Mucosa of rectum (tissue), 2 donors: ENCODE data around the gene CD2BP2.
"Not testable (repeated sequence)": the region's sequence is repeated elsewhere in the genome, so short reads cannot be mapped to it uniquely, and the experiment has no call there.

Experiments used
- H3K27ac ChIP-seq, 2 donors: one replicate each; pipeline ENCODE4 v1.7.0; 2013; ENCODE audit warnings: inconsistent platforms in 2 of 2, low read depth in 2 of 2, low read length in 2 of 2
- H3K27me3 ChIP-seq, 2 donors: one replicate each; pipeline ENCODE4 v1.7.0; 2013; ENCODE audit warnings: low read length in 2 of 2; ENCODE audit not compliant: control insufficient read depth in 2 of 2, insufficient read depth in 2 of 2
- H3K36me3 ChIP-seq, 2 donors: one replicate each; pipeline ENCODE4 v1.7.0; 2013; ENCODE audit warnings: low read length in 2 of 2; ENCODE audit not compliant: control insufficient read depth in 2 of 2, insufficient read depth in 2 of 2
- H3K4me1 ChIP-seq, 2 donors: one replicate each; pipeline ENCODE4 v1.7.0; 2013; ENCODE audit warnings: low read length in 2 of 2, mild to moderate bottlenecking in 1 of 2; ENCODE audit not compliant: control insufficient read depth in 2 of 2, insufficient read depth in 2 of 2
- H3K4me3 ChIP-seq, 2 donors: one replicate each; pipeline ENCODE4 v1.7.0; 2013; ENCODE audit warnings: low read length in 2 of 2
- H3K9ac ChIP-seq, 2 donors: one replicate each; pipeline ENCODE4 v1.7.0; 2013; ENCODE audit warnings: low read length in 2 of 2, low read depth in 1 of 2, mild to moderate bottlenecking in 1 of 2
- H3K9me3 ChIP-seq, 2 donors: one replicate each; pipeline ENCODE4 v1.7.0; 2013; ENCODE audit warnings: low read length in 2 of 2; ENCODE audit not compliant: control insufficient read depth in 2 of 2
- donor health status: healthy.
- donor health status: Normal muscosa, but diverticular disease.

The CD2BP2 gene

DNA sequence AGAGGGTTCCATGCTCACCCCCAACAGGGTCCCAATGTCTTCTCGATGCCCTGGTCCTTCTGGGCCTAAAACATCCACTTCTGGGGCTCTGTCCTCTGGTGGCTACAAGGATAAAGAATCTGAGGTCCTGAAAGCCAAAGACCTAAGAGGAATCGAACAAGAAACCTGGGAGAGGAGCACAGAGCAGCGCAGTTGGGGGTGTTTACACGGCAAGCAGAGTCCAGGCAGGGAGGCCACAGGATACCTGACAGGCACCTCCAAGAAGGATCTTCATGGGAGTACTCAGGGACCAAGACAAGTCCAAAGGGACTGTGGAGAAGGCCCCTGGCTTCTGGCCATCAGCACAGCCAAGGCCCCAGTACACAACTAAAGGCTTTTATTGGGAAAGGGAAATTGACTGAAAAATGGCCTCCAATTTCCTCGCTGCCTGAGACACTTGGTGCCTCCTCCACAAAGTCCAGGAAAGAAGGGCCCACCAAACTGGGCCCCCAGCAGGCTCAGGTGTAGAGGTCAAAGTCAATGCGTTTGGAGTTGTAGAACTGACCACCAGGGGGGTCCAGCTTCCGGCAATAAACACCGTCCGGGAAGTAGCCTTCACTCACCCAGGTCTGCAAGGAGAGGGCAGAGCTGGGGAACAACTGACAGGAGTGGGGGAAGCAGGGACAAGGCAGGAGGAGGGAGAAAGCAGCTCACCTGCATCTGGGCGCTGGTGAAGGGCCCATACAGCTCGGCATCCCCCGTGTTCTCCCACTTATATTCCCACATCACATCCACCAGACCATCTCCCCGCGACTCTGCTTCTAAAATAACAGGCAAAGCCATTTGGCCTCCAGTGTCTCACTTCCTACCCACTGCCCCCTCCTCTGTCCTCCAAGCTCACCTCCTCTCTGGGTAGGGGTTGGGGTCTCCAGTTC lies 2.4 kb downstream of the CD2BP2 start:
- H3K4me3 ChIP-seq: no peak overlapping the region

DNA sequence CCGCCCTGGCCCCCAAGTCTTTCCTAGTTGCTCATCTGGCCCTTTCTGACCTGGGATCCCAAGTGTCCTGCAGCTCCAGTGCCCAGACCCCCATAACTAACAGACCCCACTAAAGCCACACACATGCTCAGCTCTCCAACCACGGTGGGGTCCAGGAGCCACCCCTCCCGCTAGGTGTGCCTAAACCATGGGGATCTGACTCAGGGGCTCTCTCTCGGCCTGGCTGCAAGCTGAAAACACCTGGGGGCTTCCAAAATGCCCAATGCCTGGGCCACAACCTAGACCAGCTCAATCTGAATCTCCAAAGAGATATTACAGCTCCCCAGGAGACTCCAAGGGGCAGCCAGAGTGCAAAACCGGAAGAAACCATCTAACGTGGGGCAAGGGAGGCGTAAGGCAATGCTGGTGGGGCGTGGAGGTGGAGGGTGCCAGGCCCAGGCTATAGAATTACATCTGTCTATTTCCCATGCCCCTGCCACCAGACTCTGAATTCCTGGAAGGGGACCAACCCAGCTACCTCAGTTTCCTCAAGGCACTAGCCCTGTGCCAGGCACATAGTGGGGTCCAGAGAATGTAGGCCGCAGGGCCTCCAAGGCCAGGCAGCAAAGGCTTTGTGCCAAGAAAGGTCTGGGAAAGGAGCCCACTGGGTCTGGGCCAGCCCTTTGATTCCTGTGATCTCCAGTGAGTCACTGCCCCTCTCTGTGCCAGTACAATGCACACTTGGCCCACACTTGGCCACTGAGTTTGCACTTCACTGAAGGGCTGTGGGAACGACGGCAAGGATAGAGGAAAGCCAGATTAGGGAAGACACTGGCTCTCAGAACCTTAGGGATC lies 3.3 kb downstream of the CD2BP2 start:
- no peaks in the 10 kb centered on the region for H3K27me3 ChIP-seq
- no peak overlapping the region for H3K4me3 ChIP-seq
- no peak overlapping the region for H3K9ac ChIP-seq
- H3K36me3 ChIP-seq: peaks cover 23 to 31% of the 10 kb centered on the region in 2 donors
- H3K27ac ChIP-seq: no peak overlapping the region
- peaks cover 21 to 26% of the 10 kb centered on the region in 2 donors for H3K4me1 ChIP-seq
- H3K9me3 ChIP-seq: no peaks in the 10 kb centered on the region

More for the DNA sequence above, 2.4 kb downstream of the CD2BP2 start:
- Histone ChIP-seq H3K4me1 (peaks cover 25 to 34% of the 10 kb centered on the region in 2 donors), H3K36me3 (peaks cover 31 to 36% of the 10 kb centered on the region in 2 donors), H3K27me3 (no peaks in the 10 kb centered on the region), H3K9ac (no peak overlapping the region), H3K9me3 (no peaks in the 10 kb centered on the region), H3K27ac (no peak overlapping the region)

DNA sequence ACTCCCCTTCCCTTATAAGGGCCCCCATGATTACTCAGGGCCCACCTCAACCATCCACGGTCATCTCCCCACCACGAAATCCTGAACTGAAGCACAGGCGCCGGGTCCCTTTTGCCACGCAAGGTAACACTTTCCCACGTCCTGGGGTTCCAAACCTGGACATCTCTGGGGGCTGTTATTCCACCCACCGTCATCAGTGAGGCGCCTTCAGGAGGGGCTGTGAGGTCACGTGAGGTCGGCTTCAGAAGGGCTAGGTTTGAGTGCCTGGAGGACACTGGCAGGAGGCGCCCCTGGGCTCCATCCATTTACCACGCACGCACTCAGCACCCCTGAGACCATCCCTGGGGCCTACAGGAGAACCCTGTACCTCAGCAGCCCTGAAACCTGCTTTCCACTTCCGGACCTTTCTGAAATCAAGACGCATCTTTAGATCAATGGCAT lies 4.1 kb downstream of the CD2BP2 start:
- Histone ChIP-seq H3K9ac (no peak overlapping the region), H3K27me3 (no peaks in the 10 kb centered on the region), H3K27ac (no peak overlapping the region), H3K4me1 (peaks cover 16 to 18% of the 10 kb centered on the region in 2 donors), H3K4me3 (no peak overlapping the region), H3K36me3 (peaks cover 23 to 31% of the 10 kb centered on the region in 2 donors), H3K9me3 (no peaks in the 10 kb centered on the region)

DNA sequence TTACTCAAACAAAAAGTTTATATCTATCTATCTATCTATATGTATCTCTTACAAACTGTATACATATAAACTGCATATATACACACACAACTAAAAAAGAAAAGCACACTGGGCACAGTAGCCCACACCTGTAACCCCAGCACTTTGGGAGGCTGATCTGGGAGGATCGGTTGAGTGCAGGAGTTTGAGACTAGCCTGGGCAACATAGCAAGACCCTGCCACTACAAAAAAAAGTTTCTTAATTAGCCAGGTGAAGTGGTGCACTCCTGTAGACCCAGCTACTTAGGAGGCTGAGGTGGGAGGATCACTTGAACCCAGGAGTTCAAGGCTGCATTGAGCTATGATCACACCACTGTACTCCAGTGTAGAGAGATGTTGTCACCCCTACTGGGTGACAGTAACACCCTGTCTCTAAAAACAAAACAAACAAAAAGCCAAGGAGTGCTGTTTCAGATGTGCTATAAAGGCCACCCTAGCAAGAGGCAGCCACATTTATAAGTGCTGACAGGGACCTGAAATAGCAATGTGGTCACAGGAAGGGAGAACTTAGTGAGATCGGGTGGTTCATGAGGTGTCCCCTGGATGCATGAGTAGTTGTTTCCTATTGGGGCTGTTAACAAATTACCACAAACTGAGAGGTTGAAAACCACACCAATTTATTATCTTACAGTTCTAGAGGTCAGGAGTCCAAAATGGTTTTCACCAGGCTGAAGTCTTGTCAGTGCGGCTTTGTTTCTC lies 4.8 kb downstream of the CD2BP2 start:
- Histone ChIP-seq H3K4me3 (no peak overlapping the region), H3K4me1 (peaks cover 11 to 13% of the 10 kb centered on the region in 2 donors), H3K27me3 (no peaks in the 10 kb centered on the region), H3K9ac (peak overlapping the region in 1 of 2 donors; percentile 14), H3K27ac (no peak overlapping the region), H3K36me3 (peaks cover 23 to 31% of the 10 kb centered on the region in 2 donors), H3K9me3 (no peaks in the 10 kb centered on the region)

DNA sequence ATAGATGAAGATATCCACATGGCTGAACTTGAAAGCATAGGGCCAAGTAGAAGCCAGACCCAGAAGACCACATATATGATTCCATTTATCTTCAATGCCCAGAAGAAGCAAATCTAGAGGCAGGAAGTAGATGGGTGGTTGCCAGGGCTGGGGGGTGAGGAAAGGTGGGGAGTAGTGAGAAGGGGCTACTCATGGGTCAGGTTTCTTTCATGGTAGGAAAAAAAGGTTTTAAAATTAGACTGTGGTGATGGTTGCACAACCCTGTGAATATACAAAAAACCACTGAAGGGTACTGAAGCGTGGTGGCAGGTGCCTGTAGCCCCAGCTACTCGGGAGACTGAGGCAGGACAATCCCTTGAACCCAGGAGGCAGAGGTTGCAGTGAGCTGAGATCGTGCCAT lies 5.4 kb downstream of the CD2BP2 start:
- H3K27me3 ChIP-seq: no peaks in the 10 kb centered on the region
- peaks cover 23 to 31% of the 10 kb centered on the region in 2 donors for H3K36me3 ChIP-seq
- no peak overlapping the region for H3K9ac ChIP-seq
- H3K27ac ChIP-seq: no peak overlapping the region
- H3K4me3 ChIP-seq: no peak overlapping the region
- no peaks in the 10 kb centered on the region for H3K9me3 ChIP-seq
- peaks cover 11 to 13% of the 10 kb centered on the region in 2 donors for H3K4me1 ChIP-seq

DNA sequence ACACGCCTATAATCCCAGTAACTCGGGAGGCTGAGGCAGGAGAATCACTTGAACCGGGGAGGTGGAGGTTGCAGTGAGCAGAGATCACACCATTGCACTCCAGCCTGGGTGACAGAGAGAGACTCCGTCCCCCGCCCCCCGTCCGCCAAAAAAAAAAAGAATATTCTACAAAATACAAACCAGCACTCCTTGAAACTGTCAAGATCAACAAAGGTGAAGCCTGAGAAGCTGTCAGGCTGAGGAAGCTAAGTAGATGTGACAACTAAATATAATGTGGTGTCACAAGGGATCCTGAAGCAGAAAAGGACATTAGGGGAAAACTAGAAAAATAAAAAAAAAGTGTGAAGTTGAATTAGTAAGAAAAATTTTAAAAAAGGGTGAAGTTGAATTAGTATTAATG lies 6.2 kb downstream of the CD2BP2 start:
- Histone ChIP-seq H3K9ac (no peak overlapping the region), H3K27ac (no peak overlapping the region), H3K27me3 (no peaks in the 10 kb centered on the region), H3K4me3 (no peak overlapping the region), H3K4me1 (peaks cover 4 to 6% of the 10 kb centered on the region in 2 donors), H3K36me3 (peaks cover 23 to 31% of the 10 kb centered on the region in 2 donors), H3K9me3 (no peaks in the 10 kb centered on the region)

DNA sequence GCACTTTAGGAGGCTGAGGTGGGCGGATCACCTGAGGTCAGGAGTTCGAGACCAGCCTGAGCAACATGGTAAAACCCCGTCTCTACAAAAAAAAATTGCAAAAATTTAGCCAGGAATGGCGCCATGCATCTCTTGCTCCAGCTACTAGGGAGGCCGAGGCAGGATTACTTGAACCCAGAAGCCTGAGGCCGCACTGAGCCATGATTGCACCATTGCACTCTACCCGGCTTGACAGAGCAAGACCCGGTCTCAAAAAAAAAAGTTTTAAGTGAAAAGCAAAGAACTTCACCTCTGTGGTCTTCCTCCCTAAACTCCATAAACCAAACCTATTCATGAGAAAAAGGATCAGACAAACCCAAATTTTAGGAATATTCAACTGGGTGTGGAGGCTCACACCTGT lies 7.0 kb downstream of the CD2BP2 start:
- Histone ChIP-seq H3K36me3 (peaks cover 19 to 28% of the 10 kb centered on the region in 2 donors), H3K4me3 (no peak overlapping the region), H3K4me1 (peaks cover 0 to 4% of the 10 kb centered on the region in 2 donors), H3K9me3 (no peaks in the 10 kb centered on the region), H3K27me3 (no peaks in the 10 kb centered on the region), H3K27ac (no peak overlapping the region), H3K9ac (no peak overlapping the region)

DNA sequence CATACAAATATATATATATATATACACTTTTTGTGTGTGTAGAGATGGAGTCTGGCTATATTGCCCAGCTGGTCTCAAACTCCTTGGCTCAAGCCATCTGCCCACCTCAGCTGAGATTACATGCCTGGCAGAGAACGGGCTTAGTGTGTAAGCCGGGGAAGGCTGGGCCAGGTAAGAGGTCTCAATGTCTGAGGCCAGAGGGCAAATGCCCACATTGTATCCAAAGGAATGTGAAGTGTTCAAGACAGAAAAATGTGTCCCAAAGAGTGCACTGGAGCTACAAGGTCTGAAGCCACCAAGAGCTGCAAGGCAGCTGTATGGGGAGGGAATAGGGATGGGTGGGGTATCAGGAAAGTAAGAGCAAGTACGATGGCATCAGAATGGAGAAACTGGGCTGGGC lies 8.8 kb downstream of the CD2BP2 start:
- H3K9ac ChIP-seq: no peak overlapping the region
- no peaks in the 10 kb centered on the region for H3K9me3 ChIP-seq
- no peaks in the 10 kb centered on the region for H3K27me3 ChIP-seq
- H3K27ac ChIP-seq: no peak overlapping the region
- peaks cover 8 to 10% of the 10 kb centered on the region in 2 donors for H3K36me3 ChIP-seq
- no peaks in the 10 kb centered on the region for H3K4me1 ChIP-seq
- no peak overlapping the region for H3K4me3 ChIP-seq

DNA sequence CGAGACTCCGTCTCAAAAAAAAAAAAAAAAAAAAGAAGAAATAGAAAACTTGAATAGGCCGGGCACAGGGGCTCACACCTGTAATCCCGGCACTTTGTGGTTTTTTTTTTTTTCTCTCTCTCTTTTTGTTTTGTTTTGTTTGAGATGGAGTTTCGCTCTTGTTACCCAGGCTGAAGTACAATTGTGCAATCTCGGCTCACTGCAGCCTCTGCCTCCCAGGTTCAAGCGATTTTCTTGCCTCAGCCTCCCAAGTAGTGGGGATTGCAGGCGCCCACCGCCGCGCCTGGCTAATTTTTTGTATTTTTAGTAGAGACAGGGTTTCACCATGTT lies 11.7 kb downstream of the CD2BP2 start:
- H3K9me3 ChIP-seq: not testable (repeated sequence)

More for the DNA sequence above, 11.7 kb downstream of the CD2BP2 start:
- not testable (repeated sequence) for H3K4me3 ChIP-seq, H3K9ac ChIP-seq, H3K27me3 ChIP-seq, H3K36me3 ChIP-seq, H3K27ac ChIP-seq, H3K4me1 ChIP-seq
